NCI-H2029 (cell line): ENCODE measurements around the gene CKMT2.
A peak's percentile ranks its signal among the peaks of the same experiment; 100 is the strongest.
"Not testable (repeated sequence)": the region's sequence is repeated elsewhere in the genome, so short reads cannot be mapped to it uniquely, and the experiment has no call there.

Experiments used
- DNase-seq: peaks from one replicate; lab custom pipeline; 2025; lab: John Stamatoyannopoulos, UW

The CKMT2 gene

DNA sequence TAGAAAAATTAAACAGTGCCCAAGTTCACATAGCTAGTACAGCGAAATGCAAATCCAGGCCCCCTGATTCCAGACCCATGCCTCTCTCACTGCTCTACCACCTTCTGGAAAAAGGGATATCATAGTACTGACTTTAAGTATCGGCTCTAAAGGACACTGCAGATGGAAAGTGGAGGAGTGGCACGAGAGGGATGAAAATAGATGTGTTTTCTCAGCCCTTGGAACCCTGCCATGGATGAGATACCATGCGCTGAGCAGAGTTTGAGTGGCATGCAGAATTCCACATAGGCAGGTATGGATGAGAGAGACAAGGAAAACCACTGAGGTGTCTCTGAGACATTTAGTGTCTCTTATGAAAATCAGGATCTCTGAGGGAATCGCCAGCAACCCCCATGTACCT, 18.8 kb downstream of the CKMT2 start:
- DNase-seq: no peak

- DNase-seq: no peak
Measured at GRCh38 chr5:81252904-81253303, 19.8 kb downstream of the CKMT2 start.

DNA sequence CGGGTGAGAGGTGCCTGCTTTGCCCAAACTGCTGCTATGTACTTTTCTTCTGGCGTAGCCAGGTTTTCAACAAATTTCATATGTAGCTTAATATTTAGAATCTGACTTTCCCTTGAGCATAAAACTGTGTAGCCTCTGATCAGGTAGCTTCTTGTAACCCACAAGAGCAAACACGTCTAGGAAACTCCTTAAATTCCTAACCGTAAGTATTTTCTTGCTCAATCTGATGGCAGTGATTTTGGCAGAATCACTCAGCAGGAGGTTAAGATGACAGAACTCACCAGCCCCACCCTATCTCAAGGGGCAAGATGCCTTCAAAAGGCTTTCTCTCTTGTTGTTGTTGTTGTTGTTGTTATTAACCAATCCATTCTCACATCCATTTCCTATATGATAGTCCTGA, 20.8 kb downstream of the CKMT2 start:
- no peak for DNase-seq

- DNase-seq: no peak
Measured at GRCh38 chr5:81254886-81255559, 21.9 kb downstream of the CKMT2 start.

GRCh38 chr5:81256766-81257165, 23.6 kb downstream of the CKMT2 start:
- no peak for DNase-seq

DNA sequence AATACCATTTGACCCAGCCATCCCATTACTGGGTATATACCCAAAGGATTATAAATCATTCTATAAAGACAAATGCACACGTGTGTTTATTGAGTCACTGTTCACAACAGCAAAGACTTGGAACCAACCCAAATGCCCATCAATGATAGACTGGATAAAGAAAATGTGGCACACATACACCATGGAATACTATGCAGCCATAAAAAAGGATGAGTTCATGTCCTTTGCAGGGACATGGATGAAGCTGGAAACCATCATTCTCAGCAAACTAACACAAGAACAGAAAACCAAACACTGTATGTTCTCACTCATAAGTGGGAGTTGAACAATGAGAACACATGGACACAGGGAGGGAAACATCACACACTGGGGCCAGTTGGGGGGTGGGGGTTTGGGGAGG, 29.7 kb downstream of the CKMT2 start:
- DNase-seq: not testable (repeated sequence)

GRCh38 chr5:81265101-81265500, 32.0 kb downstream of the CKMT2 start:
- no peak for DNase-seq

DNA sequence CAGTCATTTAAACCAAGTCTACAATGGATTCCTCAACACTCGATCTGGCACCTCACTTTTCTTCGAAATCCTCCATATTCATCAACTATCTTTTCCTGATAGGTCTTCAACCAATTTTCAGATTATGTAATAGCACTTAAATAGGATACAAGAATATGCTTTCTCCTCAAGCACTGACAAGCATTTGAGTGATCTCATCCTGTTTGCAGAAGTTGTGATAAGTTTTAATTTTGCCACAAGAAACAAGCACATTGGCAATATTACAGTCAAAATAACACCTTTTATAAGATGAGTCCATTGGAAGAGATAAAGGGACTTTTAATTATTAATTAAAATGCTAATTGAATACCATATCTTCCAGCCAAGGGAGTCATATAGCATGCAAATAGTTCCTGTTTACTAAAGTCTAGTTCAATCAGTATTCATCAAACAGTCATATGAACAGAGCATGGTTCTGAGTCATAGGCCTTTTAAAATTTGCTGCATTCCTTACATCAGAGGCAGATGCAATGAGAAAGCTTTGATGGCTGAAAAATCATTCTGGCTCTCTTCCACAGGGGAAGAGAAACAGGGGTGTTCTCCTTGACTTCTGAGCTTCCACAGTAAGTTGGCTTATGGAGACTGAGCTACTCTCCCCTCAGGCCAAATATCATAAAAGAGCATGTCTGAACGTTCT, 35.5 kb downstream of the CKMT2 start:
- no peak for DNase-seq

DNA sequence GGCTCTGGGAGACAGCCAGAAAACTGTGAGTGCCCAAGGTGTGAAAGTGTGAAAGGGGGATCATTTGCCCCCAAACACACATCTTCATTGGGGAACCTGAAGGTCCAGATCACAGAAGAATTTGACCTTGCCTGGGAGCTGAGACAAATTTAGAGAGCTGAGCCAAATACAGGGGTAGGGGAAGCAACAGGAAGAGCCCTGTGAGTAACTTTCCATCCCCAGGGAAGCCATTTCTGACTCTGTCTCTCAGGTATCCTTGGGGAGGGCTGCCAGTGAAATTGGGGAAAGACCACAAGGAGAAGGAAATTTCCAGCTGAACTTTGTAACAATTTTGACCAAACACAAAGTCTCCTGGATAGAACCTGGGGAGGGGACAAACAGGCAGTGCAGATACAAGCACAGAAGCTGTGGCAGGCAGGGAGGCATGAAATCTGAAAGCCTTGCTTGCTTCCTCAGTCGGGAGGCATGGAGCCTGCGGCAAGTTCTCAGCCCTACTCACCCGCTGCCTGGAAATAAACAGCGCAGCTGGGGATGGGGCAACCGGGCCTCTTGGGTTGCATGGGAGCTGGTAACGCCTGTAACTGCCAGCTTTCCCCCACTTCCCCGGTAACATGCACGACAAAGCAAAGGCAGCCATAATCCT, 36.8 kb downstream of the CKMT2 start:
- no peak for DNase-seq

- not testable (repeated sequence) for DNase-seq
Measured at GRCh38 chr5:81270394-81271027, 37.4 kb downstream of the CKMT2 start.

- DNase-seq: no peak
Measured at GRCh38 chr5:81283976-81284375, 50.9 kb downstream of the CKMT2 start.

GRCh38 chr5:81286059-81286617, 53.0 kb downstream of the CKMT2 start:
- DNase-seq: no peak

GRCh38 chr5:81288021-81288433, 54.9 kb downstream of the CKMT2 start:
- no peak for DNase-seq

DNA sequence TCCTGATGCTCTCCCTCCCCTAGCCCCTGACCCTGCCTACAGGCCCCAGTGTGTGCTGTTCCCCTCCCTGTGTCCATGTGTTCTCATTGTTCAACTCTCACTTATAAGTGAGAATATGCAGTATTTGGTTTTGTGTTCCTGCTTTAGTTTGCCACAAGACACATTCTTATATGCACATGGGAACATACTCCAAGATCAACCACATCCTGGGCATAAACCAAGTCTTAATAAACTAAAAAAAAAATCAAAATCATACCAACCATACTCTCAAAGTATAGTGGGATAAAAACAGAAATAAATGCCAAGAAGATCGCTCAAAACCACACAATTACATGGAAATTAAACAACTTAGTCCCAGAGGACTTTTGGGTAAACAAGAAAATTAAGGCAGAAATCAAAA, 57.0 kb downstream of the CKMT2 start:
- no peak for DNase-seq

DNA sequence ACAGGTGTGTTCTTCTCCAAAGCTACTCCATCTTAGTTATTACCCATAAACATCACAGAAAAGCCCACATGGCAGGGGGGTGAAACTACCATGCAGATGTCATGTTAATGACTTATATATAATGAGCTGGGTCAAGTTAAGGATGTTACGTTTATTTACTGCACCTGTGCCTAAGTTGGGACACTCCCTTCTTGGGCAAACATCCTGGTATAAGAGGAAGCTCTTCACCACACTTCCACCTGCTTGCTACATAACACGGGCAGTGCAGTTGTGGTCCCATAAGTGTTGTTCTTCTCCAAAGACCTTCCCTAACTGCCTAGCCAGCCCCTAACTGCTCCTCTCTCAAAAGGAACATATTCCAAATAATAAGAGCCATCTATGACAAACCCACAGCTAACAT, 59.0 kb downstream of the CKMT2 start:
- DNase-seq: no peak

GRCh38 chr5:81294021-81294420, 60.9 kb downstream of the CKMT2 start:
- DNase-seq: not testable (repeated sequence)

DNA sequence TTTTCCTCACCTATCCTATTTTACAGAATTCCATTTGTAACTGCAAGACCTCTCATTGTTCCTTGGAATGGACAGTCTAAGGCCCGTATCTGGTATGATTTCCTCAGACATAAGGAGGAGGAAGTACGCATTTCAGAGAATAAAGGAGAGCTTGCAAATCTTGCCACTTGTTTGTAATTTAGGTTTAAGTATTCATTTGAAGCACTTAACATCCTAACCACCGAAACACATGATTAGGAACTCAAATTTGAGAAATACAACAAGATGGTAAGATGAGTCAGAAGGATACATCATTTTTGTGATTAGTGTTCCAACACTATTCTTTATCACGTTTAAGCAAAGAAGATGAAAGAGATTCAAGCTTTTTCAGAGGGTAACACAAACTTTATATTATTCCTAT, 64.4 kb downstream of the CKMT2 start:
- no peak for DNase-seq

DNA sequence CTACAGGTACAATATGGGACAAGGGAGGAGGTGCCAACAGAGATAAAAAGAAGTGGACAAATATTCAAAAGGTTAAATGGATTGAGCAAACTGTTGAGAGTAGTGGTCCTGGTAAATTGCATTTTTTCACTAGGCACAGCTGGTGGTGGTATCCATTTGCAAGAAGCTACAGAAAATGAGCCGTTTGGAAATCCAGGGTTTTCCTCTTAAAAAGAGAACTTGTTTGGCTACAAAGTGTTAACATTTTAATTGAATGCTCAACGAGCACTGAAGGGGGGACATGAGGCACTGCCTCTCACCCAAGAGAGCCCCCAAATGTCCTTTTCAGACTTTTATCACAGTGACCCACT, 67.8 kb downstream of the CKMT2 start:
- DNase-seq: no peak

- DNase-seq: peak; percentile 92
Measured at GRCh38 chr5:81301271-81302015, 68.3 kb downstream of the CKMT2 start, which contains the start of gene ZCCHC9. Gene ZCCHC9 (plus strand): TSS chr5:81301587. CDS start chr5:81304758, 3,171 bp downstream.

- DNase-seq: no peak
Measured at GRCh38 chr5:81302596-81302995, 69.5 kb downstream of the CKMT2 start.

GRCh38 chr5:81303563-81303962, 70.4 kb downstream of the CKMT2 start:
- DNase-seq: no peak

DNA sequence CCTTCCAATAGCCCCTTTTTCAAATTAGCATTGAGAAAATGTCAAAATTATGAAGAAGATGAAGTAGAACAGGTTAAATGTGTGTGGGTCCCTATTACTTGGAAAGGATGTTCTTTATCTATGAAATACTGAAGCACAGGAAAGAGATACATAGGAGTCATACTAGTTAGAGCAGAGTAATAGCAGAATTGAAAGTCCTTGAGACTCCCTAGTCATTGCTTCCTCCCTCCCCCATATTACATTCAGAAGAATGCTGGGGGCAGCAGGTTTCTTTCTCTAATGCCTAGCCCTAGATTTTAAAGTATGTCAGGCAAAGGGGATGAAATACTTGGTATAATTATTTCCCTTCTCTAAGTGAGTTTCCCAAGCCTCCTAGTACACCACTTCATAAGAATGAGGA, 72.7 kb downstream of the CKMT2 start:
- no peak for DNase-seq
